ENCODE measurements around the gene NTM. TPM values are rescaled to one million over a fixed set of nuclear protein-coding genes. Genes with fewer than 3 reads are reported as not detected.

The NTM gene
- total and polyA plus RNA-seq, 8 donors = 0.04 to 4.4 (median 0.50) TPM

- ATAC-seq (no peak), DNase-seq (no peak), FAIRE-seq (no peak)
- WGBS, 2 donors = 36 to 40% methylated on average over 6 of the region's 6 CpGs
- H3K27me3 ChIP-seq = no peaks in the 10 kb centered on the region
- H3K36me3 ChIP-seq = no peaks in the 10 kb centered on the region
- H3K9me3 ChIP-seq = no peaks in the 10 kb centered on the region
- H3K4me1 ChIP-seq = no peaks in the 10 kb centered on the region
- TF ChIP-seq CTCF (IDR thresholded peaks at IDR 0.05) = no peak
- intact Hi-C loops (cut with DNase I) = no loop called here
- H3K27ac ChIP-seq = no peak overlapping the region
- no peak overlapping the region for H3K4me3 ChIP-seq
These were observed 274.8 kb downstream of the NTM start for GRCh38 chr11:131645237-131645636.

- intact Hi-C loops (cut with DNase I) = no loop called here
- no peak for FAIRE-seq
- Histone ChIP-seq H3K4me3 (no peak overlapping the region), H3K9me3 (no peaks in the 10 kb centered on the region), H3K36me3 (no peaks in the 10 kb centered on the region), H3K27me3 (no peaks in the 10 kb centered on the region), H3K4me1 (no peaks in the 10 kb centered on the region), H3K27ac (no peak overlapping the region)
- no peak for ATAC-seq
- DNase-seq = no peak
- no peak for TF ChIP-seq CTCF (IDR thresholded peaks at IDR 0.05)
- WGBS, 2 donors = 62 to 73% methylated on average over 5 of the region's 5 CpGs
These were observed 279.4 kb downstream of the NTM start for GRCh38 chr11:131649856-131650255.

GRCh38 chr11:131652231-131652630 is 281.8 kb downstream of the NTM start:
- no peak for FAIRE-seq
- Histone ChIP-seq H3K36me3 (no peaks in the 10 kb centered on the region), H3K9me3 (no peaks in the 10 kb centered on the region), H3K27ac (no peak overlapping the region), H3K4me1 (no peaks in the 10 kb centered on the region), H3K4me3 (no peak overlapping the region), H3K27me3 (peaks cover 0 to 5% (median 0%) of the 10 kb centered on the region in 4 donors)
- no peak for TF ChIP-seq CTCF (IDR thresholded peaks at IDR 0.05)
- no peak for DNase-seq
- WGBS, 2 donors = 19 to 28% methylated on average over 2 of the region's 2 CpGs
- no peak for ATAC-seq
- intact Hi-C loops (cut with DNase I) = no loop called here

- DNase-seq (no peak), ATAC-seq (no peak), FAIRE-seq (no peak)
- peaks cover 0 to 5% (median 0%) of the 10 kb centered on the region in 4 donors for H3K27me3 ChIP-seq
- no peak for TF ChIP-seq CTCF (IDR thresholded peaks at IDR 0.05)
- intact Hi-C loops (cut with DNase I) = no loop called here
- no peaks in the 10 kb centered on the region for H3K4me1 ChIP-seq
- H3K4me3 ChIP-seq = no peak overlapping the region
- WGBS, 2 donors = 33 to 44% methylated on average over 5 of the region's 5 CpGs
- no peaks in the 10 kb centered on the region for H3K9me3 ChIP-seq
- H3K27ac ChIP-seq = no peak overlapping the region
- H3K36me3 ChIP-seq = no peaks in the 10 kb centered on the region
These were observed 282.8 kb downstream of the NTM start for GRCh38 chr11:131653260-131653659.

GRCh38 chr11:131654849-131655248 is 284.4 kb downstream of the NTM start:
- Histone ChIP-seq H3K9me3 (no peaks in the 10 kb centered on the region), H3K4me1 (no peaks in the 10 kb centered on the region), H3K27me3 (peaks cover 0 to 5% (median 0%) of the 10 kb centered on the region in 4 donors), H3K36me3 (no peaks in the 10 kb centered on the region), H3K4me3 (no peak overlapping the region), H3K27ac (no peak overlapping the region)
- 78 to 89% methylated on average over 10 of the region's 10 CpGs for WGBS, 2 donors
- DNase-seq (no peak), ATAC-seq (no peak), FAIRE-seq (no peak)
- TF ChIP-seq CTCF (IDR thresholded peaks at IDR 0.05) = no peak
- intact Hi-C loops (cut with DNase I) = no loop called here
